Body of pancreas (tissue), 4 donors: ENCODE measurements around the gene TNKS2. TPM values are rescaled to one million over a fixed set of nuclear protein-coding genes. Genes with fewer than 3 reads are reported as not detected.

Experiments
- ATAC-seq: fragments of 150-250 bp; one replicate; pipeline ENCODE4 v1.9.1; 2016
- DNase-seq, 4 donors: peaks; one replicate each; pipeline ENCODE4 v3.0.0-alpha.2; 2019
- H3K27ac ChIP-seq, 4 donors: fragments of 200-600 bp; sonication (generic); 1 replicate in 3 of 4; 2 replicates in 1 of 4; pipeline versions ENCODE4 v1.5.1 to v1.6.1; 2016 to 2019; ENCODE audit warnings: mild to moderate bottlenecking in 1 of 4, mixed read lengths in 1 of 4, moderate library complexity in 1 of 4
- H3K27me3 ChIP-seq, 2 donors: fragments of 200-600 bp; sonication (generic); one replicate each; pipeline ENCODE4 v1.6.0; 2016; ENCODE audit warnings: mild to moderate bottlenecking in 1 of 2
- H3K36me3 ChIP-seq, 2 donors: fragments of 200-600 bp; sonication (generic); replicated peaks in 1 of 2; 2 replicates each; pipeline ENCODE4 v1.5.1; 2016; ENCODE audit warnings: low read depth in 2 of 2; ENCODE audit not compliant: insufficient read depth in 1 of 2
- H3K4me1 ChIP-seq: fragments of 200-600 bp; sonication (generic); one replicate; pipeline ENCODE4 v1.6.0; 2016
- H3K4me3 ChIP-seq, 2 donors: fragments of 200-600 bp; sonication (generic); 1 replicate in 1 of 2; 2 replicates in 1 of 2; pipeline ENCODE4 v1.5.1; 2016 to 2019
- H3K9me3 ChIP-seq, 3 donors: fragments of 200-600 bp; sonication (generic); 1 replicate in 2 of 3; 2 replicates in 1 of 3; pipeline ENCODE4 v1.5.1; 2016
- POLR2A ChIP-seq, 3 donors: fragments of 450-650 bp; IDR thresholded peaks; one replicate each; pipeline ENCODE4 v1.6.1; 2016; ENCODE audit warnings: antibody characterized with exemption in 3 of 3, mild to moderate bottlenecking in 2 of 3
- WGBS, 2 donors: methylation state at CpG; one replicate each; pipeline ENCODE4 v1.1.5; 2017; 5-methylcytosine and 5-hydroxymethylcytosine counted together
- intact Hi-C: fragments of 100-400 bp; cut with DNase I; formaldehyde crosslinking; loops from one replicate; pipeline ENCODE4 v1.15.1; 2023
- total RNA-seq, 2 donors: library from RNA; depleted of rRNA; stranded (reverse); fragments of >200 nt; gene quantifications; one replicate each; pipeline ENCODE4 v1.1.0, GENCODE V29; 2016
- TF ChIP-seq, protein P1 (sequence below), 7 experiments: fragments of 450-650 bp in 4 of 7; fragments of 200-600 bp in 3 of 7; sonication (generic) in 3 of 7; IDR thresholded peaks; one replicate each; pipeline ENCODE4 v1.5.1; 2016 to 2019; ENCODE audit warnings: antibody characterized with exemption in 7 of 7

The TNKS2 gene
- total RNA-seq, 2 donors from 2014 or later = 23.4 to 29.6 TPM

DNA sequence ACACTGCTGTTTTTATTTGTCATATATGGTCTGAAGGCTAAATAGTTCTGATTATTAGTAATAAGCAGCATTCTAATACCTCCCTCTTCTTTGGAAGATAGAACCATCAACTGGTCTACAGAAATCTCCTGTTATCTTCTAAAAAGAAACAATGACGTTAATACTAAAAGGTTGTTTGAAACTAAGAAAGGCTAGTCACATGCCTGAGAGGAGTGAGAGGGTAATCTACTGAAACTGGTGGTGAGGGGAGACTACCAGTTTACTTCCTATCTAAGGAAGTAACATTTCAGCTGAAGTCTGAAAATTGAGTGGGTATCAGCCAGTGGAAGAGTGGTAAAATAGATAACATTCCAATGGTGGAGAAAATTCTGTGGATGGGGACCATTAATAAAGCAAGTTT is 62.7 kb downstream of the TNKS2 start:
- Histone ChIP-seq H3K27ac (no peak overlapping the region), H3K27me3 (no peaks in the 10 kb centered on the region), H3K9me3 (no peaks in the 10 kb centered on the region), H3K4me1 (no peaks in the 10 kb centered on the region), H3K4me3 (no peak overlapping the region), H3K36me3 (peaks cover 4 to 46% of the 10 kb centered on the region in 2 donors)
- 81 to 88% methylated on average over 1 of the region's 1 CpG for WGBS, 2 donors
- intact Hi-C loops = no loop called here
- no peak for ATAC-seq
- no peak for TF ChIP-seq POLR2A (IDR thresholded peaks at IDR 0.05)
- DNase-seq = no peak

DNA sequence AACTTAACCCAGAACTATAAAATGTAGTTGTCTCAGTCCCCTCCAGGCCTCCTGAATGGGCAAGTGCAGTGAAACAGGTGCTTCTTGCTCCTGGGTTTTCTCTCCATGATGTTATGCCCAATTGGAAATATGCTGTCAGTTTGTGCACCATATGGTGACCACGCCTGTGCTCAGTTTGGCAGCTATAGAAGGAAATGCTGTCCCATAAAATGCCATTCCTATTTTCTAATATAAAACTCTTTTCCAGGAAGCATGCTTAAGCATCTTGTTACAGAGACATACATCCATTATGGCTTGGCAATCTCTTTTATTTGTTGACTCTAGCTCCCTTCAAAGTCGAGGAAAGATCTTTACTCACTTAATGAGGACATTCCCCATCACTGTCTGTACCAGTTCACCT is 65.9 kb downstream of the TNKS2 start:
- Histone ChIP-seq H3K4me1 (no peaks in the 10 kb centered on the region), H3K27ac (no peak overlapping the region), H3K4me3 (no peak overlapping the region), H3K36me3 (peaks cover 0 to 29% of the 10 kb centered on the region in 2 donors), H3K27me3 (no peaks in the 10 kb centered on the region), H3K9me3 (no peaks in the 10 kb centered on the region)
- WGBS, 2 donors = 18 to 50% methylated on average over 2 of the region's 2 CpGs
- TF ChIP-seq, protein P1, sequence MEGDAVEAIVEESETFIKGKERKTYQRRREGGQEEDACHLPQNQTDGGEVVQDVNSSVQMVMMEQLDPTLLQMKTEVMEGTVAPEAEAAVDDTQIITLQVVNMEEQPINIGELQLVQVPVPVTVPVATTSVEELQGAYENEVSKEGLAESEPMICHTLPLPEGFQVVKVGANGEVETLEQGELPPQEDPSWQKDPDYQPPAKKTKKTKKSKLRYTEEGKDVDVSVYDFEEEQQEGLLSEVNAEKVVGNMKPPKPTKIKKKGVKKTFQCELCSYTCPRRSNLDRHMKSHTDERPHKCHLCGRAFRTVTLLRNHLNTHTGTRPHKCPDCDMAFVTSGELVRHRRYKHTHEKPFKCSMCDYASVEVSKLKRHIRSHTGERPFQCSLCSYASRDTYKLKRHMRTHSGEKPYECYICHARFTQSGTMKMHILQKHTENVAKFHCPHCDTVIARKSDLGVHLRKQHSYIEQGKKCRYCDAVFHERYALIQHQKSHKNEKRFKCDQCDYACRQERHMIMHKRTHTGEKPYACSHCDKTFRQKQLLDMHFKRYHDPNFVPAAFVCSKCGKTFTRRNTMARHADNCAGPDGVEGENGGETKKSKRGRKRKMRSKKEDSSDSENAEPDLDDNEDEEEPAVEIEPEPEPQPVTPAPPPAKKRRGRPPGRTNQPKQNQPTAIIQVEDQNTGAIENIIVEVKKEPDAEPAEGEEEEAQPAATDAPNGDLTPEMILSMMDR (IDR thresholded peaks at IDR 0.05) = no peak
- no peak for TF ChIP-seq POLR2A (IDR thresholded peaks at IDR 0.05)
- no peak for DNase-seq
- ATAC-seq = no peak
- intact Hi-C loops = no loop called here

DNA sequence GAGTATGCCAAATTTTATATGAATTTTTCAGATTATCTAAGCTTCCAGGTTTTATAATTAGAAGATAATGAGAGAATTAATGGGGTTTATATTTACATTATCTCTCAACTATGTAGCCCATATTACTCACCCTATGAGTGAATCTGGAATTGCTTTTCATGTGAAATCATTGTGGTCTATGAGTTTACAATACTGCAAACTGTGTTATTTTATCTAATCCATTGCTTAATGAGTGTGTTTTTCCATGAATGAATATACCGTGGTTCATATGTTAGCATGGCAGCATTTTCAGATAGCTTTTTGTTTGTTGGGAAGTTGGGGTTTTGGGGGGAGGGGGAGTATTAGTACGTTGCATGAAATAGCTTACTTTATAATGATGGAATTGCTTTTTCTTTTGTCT is 66.5 kb downstream of the TNKS2 start:
- Histone ChIP-seq H3K27me3 (no peaks in the 10 kb centered on the region), H3K4me1 (no peaks in the 10 kb centered on the region), H3K27ac (no peak overlapping the region), H3K9me3 (no peaks in the 10 kb centered on the region), H3K36me3 (peaks cover 0 to 23% of the 10 kb centered on the region in 2 donors), H3K4me3 (no peak overlapping the region)
- TF ChIP-seq, protein P1 (IDR thresholded peaks at IDR 0.05) = no peak
- TF ChIP-seq POLR2A (IDR thresholded peaks at IDR 0.05) = no peak
- intact Hi-C loops = no loop called here
- WGBS, 2 donors = 55 to 61% methylated on average over 2 of the region's 2 CpGs
- DNase-seq (no peak), ATAC-seq (no peak)

DNA sequence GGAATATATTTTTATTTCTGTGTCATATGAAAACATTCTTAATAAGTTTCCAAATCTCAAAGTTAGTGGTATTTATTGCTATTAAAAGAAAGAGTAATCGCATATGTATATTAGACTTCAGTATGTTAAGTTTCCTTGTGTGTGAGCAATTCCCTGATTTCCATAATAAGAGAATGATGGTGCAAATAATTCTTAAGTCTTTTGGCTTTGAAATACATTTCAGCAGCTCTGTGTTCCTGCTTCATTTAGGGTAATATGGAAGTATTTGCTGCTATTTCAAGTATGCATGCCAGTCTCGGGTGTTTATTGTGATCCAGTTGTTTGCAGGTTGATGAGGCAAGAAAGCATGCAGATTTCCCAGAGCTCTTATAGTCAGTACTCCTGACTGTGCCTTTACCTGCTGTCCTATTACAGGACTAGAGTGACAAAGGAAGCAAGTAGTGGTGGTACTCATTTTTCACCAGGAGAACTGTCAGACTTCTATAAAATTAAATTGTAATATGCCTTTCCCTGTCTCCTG is 67.4 kb downstream of the TNKS2 start:
- Histone ChIP-seq H3K4me3 (no peak overlapping the region), H3K4me1 (no peaks in the 10 kb centered on the region), H3K27ac (no peak overlapping the region), H3K36me3 (peaks cover 0 to 16% of the 10 kb centered on the region in 2 donors), H3K27me3 (no peaks in the 10 kb centered on the region), H3K9me3 (no peaks in the 10 kb centered on the region)
- 92 to 93% methylated on average over 2 of the region's 2 CpGs for WGBS, 2 donors
- intact Hi-C loops = no loop called here
- no peak for DNase-seq
- TF ChIP-seq, protein P1 (IDR thresholded peaks at IDR 0.05) = no peak
- TF ChIP-seq POLR2A (IDR thresholded peaks at IDR 0.05) = no peak
- no peak for ATAC-seq

DNA sequence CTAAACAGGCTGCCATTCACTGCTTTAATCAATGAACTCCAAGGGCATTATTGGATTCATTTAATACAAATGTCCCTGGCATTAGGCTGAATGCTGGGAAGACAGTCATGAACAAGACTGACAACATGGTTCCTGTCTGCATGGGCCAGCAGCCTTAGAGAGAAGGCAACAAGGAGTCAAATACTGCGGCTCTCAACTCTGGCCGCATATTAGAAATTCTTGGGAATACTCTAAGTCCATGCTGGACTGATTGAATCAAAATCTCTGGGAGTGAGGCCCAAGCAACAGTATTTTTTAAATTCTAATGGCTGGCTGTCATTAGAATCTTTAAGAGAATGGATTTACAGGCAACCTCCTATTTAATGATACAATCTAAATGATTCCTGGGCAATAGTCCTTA is 76.9 kb downstream of the TNKS2 start:
- no peak for ATAC-seq
- 83% methylated on average over 2 of the region's 2 CpGs for WGBS, 2 donors

More for the DNA sequence above, 76.9 kb downstream of the TNKS2 start:
- Histone ChIP-seq H3K36me3 (no peaks in the 10 kb centered on the region), H3K27ac (no peak overlapping the region), H3K9me3 (no peaks in the 10 kb centered on the region), H3K27me3 (no peaks in the 10 kb centered on the region), H3K4me1 (no peaks in the 10 kb centered on the region), H3K4me3 (no peak overlapping the region)
- no peak for TF ChIP-seq POLR2A (IDR thresholded peaks at IDR 0.05)
- TF ChIP-seq, protein P1 (IDR thresholded peaks at IDR 0.05) = no peak
- no peak for DNase-seq
- intact Hi-C loops = no loop called here
